GM12878 (cell line): Measurements from ENCODE around the gene MINAR2. TPM values are rescaled to one million over a fixed set of nuclear protein-coding genes. Genes with fewer than 3 reads are reported as not detected.

ENCODE experiments used
- ATAC-seq: fragments of 200-7000 bp; cut with Tn5 transposase; 3 replicates; pipeline ENCODE4 v1.9.1; 2020; ENCODE audit warnings: mild to moderate bottlenecking, moderate library complexity
- BruUV-seq: library from RNA; stranded (reverse); fragments of 400-500 nt; replicated peaks from 2 replicates; lab custom pipeline; 2021; lab: Mats Ljungman, UMichigan
- CTCF ChIA-PET: fragments of 300-600 bp; sonication (Branson Sonifier 250); formaldehyde crosslinking; extraction: SDS; loops from one replicate; lab custom pipeline; 2021; ENCODE audit warnings: inconsistent platforms; lab: Yijun Ruan, JAX
- POLR2A ChIA-PET: fragments of 350-600 bp; formaldehyde crosslinking; extraction: SDS; loops from one replicate; lab custom pipeline; 2021; ENCODE audit warnings: inconsistent platforms; lab: Charles Lee
- RAD21 ChIA-PET: fragments of 300-600 bp; sonication (Branson Sonifier 250); formaldehyde crosslinking; loops from one replicate; lab custom pipeline; 2023; ENCODE audit warnings: antibody characterized with exemption; ENCODE audit not compliant: unreplicated experiment; lab: Charles Lee
- SMC1A ChIA-PET: fragments of 300-600 bp; sonication (Branson Sonifier 250); formaldehyde crosslinking; loops from one replicate; lab custom pipeline; 2023; ENCODE audit not compliant: unreplicated experiment, uncharacterized antibody; lab: Charles Lee
- DNase-seq: peaks from one replicate; pipeline ENCODE4 v3.0.0-alpha.2; 2011; ENCODE audit warnings: low read depth, low spot score
- FAIRE-seq: peaks from 3 replicates; lab custom pipeline; 2011; peaks lifted over from hg19 to GRCh38; lab: Jason Lieb, UNC
- H2AFZ ChIP-seq: 2 replicates; pipeline ENCODE4 v1.6.0; 2011; ENCODE audit warnings: low read depth, low read length, control low read depth; ENCODE audit not compliant: control insufficient read depth
- H3K27ac ChIP-seq: 2 replicates; pipeline ENCODE4 v1.5.1; 2011; ENCODE audit warnings: control low read depth; ENCODE audit not compliant: control insufficient read depth, insufficient read depth
- H3K27me3 ChIP-seq, 2 experiments: replicated peaks in 1 of 2; 2 replicates each; pipeline versions ENCODE4 v1.6.0 to v1.6.1; 2011; ENCODE audit warnings: low read length in 1 of 2; ENCODE audit not compliant: control insufficient read depth in 2 of 2, insufficient read depth in 2 of 2
- H3K36me3 ChIP-seq, 2 experiments: 2 replicates each; pipeline ENCODE4 v1.5.1; 2011; ENCODE audit warnings: low read length in 1 of 2; ENCODE audit not compliant: control insufficient read depth in 2 of 2, insufficient read depth in 2 of 2
- H3K4me1 ChIP-seq: 2 replicates; pipeline ENCODE4 v1.6.1; 2011; ENCODE audit warnings: mild to moderate bottlenecking, low read length, moderate library complexity, mixed read lengths; ENCODE audit not compliant: control insufficient read depth, insufficient read depth
- H3K4me2 ChIP-seq: 2 replicates; pipeline ENCODE4 v1.6.0; 2011; ENCODE audit warnings: control low read depth; ENCODE audit not compliant: control insufficient read depth, insufficient read depth
- H3K4me3 ChIP-seq: fragments of 200-600 bp; sonication (generic); 2 replicates; pipeline ENCODE4 v1.5.1; 2016
- H3K79me2 ChIP-seq: 2 replicates; pipeline ENCODE4 v1.6.0; 2011; ENCODE audit warnings: low read length; ENCODE audit not compliant: control insufficient read depth, insufficient read depth
- H3K9ac ChIP-seq: 2 replicates; pipeline ENCODE4 v1.8.0; 2011; ENCODE audit warnings: low read length, control low read depth, mixed read lengths; ENCODE audit not compliant: control insufficient read depth, insufficient read depth
- H3K9me3 ChIP-seq: replicated peaks from 3 replicates; pipeline ENCODE4 v1.5.1; 2011; ENCODE audit warnings: mild to moderate bottlenecking, low read length; ENCODE audit not compliant: control insufficient read depth, insufficient read depth
- H4K20me1 ChIP-seq: 2 replicates; pipeline ENCODE4 v1.6.0; 2011; ENCODE audit not compliant: control insufficient read depth, insufficient read depth
- BHLHE40 ChIP-seq, 2 experiments: fragments of 450-650 bp in 1 of 2; IDR thresholded peaks; 2 replicates each; pipeline ENCODE4 v1.6.1; 2011 to 2017; ENCODE audit warnings: low read depth in 2 of 2, borderline replicate concordance in 1 of 2, improper control_type of control experiment in 1 of 2, low read length in 1 of 2, mild to moderate bottlenecking in 1 of 2
- BRCA1 ChIP-seq: IDR thresholded peaks from 2 replicates; pipeline ENCODE4 v1.6.1; 2011; ENCODE audit warnings: low read depth, low read length, improper control_type of control experiment
- CBFB ChIP-seq: IDR thresholded peaks from 2 replicates; pipeline ENCODE4 v1.6.1; 2016; ENCODE audit warnings: antibody characterized with exemption, low read depth
- E2F4 ChIP-seq: IDR thresholded peaks from 2 replicates; pipeline ENCODE4 v1.6.1; 2012; ENCODE audit warnings: low read depth, low read length, improper control_type of control experiment
- IRF4 ChIP-seq: IDR thresholded peaks from 2 replicates; pipeline ENCODE4 v1.6.1; 2011; ENCODE audit warnings: low read depth, low read length
- POU2F2 ChIP-seq: IDR thresholded peaks from 3 replicates; pipeline ENCODE4 v1.6.1; 2011; ENCODE audit warnings: low read depth, mild to moderate bottlenecking, low read length, borderline replicate concordance
- RELA ChIP-seq: fragments of 450-650 bp; IDR thresholded peaks from 2 replicates; pipeline ENCODE4 v1.8.0; 2014; ENCODE audit warnings: borderline replicate concordance; ENCODE audit not compliant: partially characterized antibody
- SMAD1 ChIP-seq: fragments of 450-650 bp; IDR thresholded peaks from 2 replicates; pipeline ENCODE4 v1.6.1; 2018; ENCODE audit warnings: mild to moderate bottlenecking, low read depth; ENCODE audit not compliant: partially characterized antibody
- SREBF2 ChIP-seq: IDR thresholded peaks from 2 replicates; pipeline ENCODE4 v1.6.1; 2012; ENCODE audit warnings: mild to moderate bottlenecking, low read length
- SUPT20H ChIP-seq: IDR thresholded peaks from 2 replicates; pipeline ENCODE4 v1.6.1; 2011; ENCODE audit warnings: low read depth, mild to moderate bottlenecking, low read length, moderate library complexity, borderline replicate concordance; ENCODE audit not compliant: control insufficient read depth
- ZNF24 ChIP-seq: fragments of 450-650 bp; IDR thresholded peaks from 2 replicates; pipeline ENCODE4 v1.6.1; 2017; ENCODE audit warnings: antibody characterized with exemption, mild to moderate bottlenecking
- ZNF274 ChIP-seq: IDR thresholded peaks from one replicate; pipeline ENCODE4 v1.8.0; 2011; ENCODE audit not compliant: insufficient read length, insufficient read depth
- WGBS: methylation state at CpG from one replicate; pipeline ENCODE4 v1.1.6; 2016; ENCODE audit warnings: low lambda C conversion rate; ENCODE audit not compliant: insufficient replicate concordance, insufficient coverage; ENCODE audit errors: missing lambda C conversion rate; 5-methylcytosine and 5-hydroxymethylcytosine counted together
- in situ Hi-C: fragments of 300-500 bp; cut with MboI; formaldehyde crosslinking; loops from 9 replicates; pipeline ENCODE4 v1.14.3; 2018; ENCODE audit warnings: mixed read lengths
- intact Hi-C: fragments of 100-400 bp; cut with micrococcal nuclease; formaldehyde crosslinking; loops from one replicate; pipeline ENCODE4 v1.14.2; 2022; ENCODE audit not compliant: unreplicated experiment
- polyA plus RNA-seq, 11 experiments: library from polyadenylated mRNA; depleted of rRNA in 4 of 11; unstranded in 6 of 11; stranded (reverse) in 5 of 11; fragments of >200 nt; fragmentation: Nextera tagmentation in 4 of 11; fragmentation: Illumina TruSeq in 1 of 11; extraction: Ambion mirVana in 4 of 11; extraction: Trizol in 1 of 11; gene quantifications; 1 replicate in 1 of 11; 2 replicates in 10 of 11; pipeline versions ENCODE4 v1.2.1 to v1.2.3, GENCODE V29; 2011 to 2016; ENCODE audit warnings: inconsistent platforms in 2 of 11, missing spikeins in 2 of 11, low read depth in 1 of 11
- total RNA-seq, 4 experiments: library from RNA; depleted of rRNA in 3 of 4; stranded (reverse); fragments of >200 nt in 3 of 4; fragmentation: Illumina TruSeq in 1 of 4; extraction: Trizol in 1 of 4; gene quantifications; 2 replicates each; pipeline versions ENCODE4 v1.2.1 to v1.2.3, GENCODE V29; 2013 to 2021
- TF ChIP-seq, protein P1 (sequence below): IDR thresholded peaks from 2 replicates; pipeline ENCODE4 v1.6.1; 2011; ENCODE audit warnings: low read depth, mild to moderate bottlenecking, low read length, moderate library complexity, borderline replicate concordance; ENCODE audit errors: extremely low read depth
- TF ChIP-seq, protein P2 (sequence below): fragments of 450-650 bp; IDR thresholded peaks from 2 replicates; pipeline ENCODE4 v1.6.1; 2014; ENCODE audit warnings: mild to moderate bottlenecking
- TF ChIP-seq, protein P3 (sequence below): fragments of 450-650 bp; IDR thresholded peaks from 2 replicates; pipeline ENCODE4 v1.6.1; 2017; ENCODE audit warnings: mild to moderate bottlenecking, moderate library complexity

MINAR2 gene
- total and polyA plus RNA-seq, 10 of the 15 experiments (the other 5 are each of a cell fraction or from before 2014, with no cell fraction given), result 0.03 to 0.07 TPM; not detected in 8

- WGBS, result 0% methylated on average over 2 of the region's 2 CpGs
- Histone ChIP-seq H4K20me1 (no peaks in the 10 kb centered on the region), H3K4me1 (no peaks in the 10 kb centered on the region), H3K4me3 (no peak overlapping the region), H3K36me3 (no peaks in the 10 kb centered on the region), H3K27me3 (no peaks in the 10 kb centered on the region), H3K27ac (no peak overlapping the region), H3K79me2 (no peaks in the 10 kb centered on the region), H3K4me2 (no peak overlapping the region), H3K9me3 (no peaks in the 10 kb centered on the region), H3K9ac (no peak overlapping the region), H2AFZ (no peak overlapping the region)
- intact Hi-C loops, result no loop called here
- TF ChIP-seq, protein P1, sequence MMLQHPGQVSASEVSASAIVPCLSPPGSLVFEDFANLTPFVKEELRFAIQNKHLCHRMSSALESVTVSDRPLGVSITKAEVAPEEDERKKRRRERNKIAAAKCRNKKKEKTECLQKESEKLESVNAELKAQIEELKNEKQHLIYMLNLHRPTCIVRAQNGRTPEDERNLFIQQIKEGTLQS, result no peak
- no peak for TF ChIP-seq BHLHE40 (IDR thresholded peaks at IDR 0.05; ENCODE audit: borderline replicate concordance in 1 of 2, low read depth in 2 of 2, low read length in 1 of 2)
- TF ChIP-seq CBFB, result no peak
- TF ChIP-seq E2F4, result no peak
- TF ChIP-seq SUPT20H, result no peak
- no peak for TF ChIP-seq BRCA1
- no peak for TF ChIP-seq ZNF24
- TF ChIP-seq, protein P2, sequence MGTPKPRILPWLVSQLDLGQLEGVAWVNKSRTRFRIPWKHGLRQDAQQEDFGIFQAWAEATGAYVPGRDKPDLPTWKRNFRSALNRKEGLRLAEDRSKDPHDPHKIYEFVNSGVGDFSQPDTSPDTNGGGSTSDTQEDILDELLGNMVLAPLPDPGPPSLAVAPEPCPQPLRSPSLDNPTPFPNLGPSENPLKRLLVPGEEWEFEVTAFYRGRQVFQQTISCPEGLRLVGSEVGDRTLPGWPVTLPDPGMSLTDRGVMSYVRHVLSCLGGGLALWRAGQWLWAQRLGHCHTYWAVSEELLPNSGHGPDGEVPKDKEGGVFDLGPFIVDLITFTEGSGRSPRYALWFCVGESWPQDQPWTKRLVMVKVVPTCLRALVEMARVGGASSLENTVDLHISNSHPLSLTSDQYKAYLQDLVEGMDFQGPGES, result no peak
- TF ChIP-seq, protein P3, sequence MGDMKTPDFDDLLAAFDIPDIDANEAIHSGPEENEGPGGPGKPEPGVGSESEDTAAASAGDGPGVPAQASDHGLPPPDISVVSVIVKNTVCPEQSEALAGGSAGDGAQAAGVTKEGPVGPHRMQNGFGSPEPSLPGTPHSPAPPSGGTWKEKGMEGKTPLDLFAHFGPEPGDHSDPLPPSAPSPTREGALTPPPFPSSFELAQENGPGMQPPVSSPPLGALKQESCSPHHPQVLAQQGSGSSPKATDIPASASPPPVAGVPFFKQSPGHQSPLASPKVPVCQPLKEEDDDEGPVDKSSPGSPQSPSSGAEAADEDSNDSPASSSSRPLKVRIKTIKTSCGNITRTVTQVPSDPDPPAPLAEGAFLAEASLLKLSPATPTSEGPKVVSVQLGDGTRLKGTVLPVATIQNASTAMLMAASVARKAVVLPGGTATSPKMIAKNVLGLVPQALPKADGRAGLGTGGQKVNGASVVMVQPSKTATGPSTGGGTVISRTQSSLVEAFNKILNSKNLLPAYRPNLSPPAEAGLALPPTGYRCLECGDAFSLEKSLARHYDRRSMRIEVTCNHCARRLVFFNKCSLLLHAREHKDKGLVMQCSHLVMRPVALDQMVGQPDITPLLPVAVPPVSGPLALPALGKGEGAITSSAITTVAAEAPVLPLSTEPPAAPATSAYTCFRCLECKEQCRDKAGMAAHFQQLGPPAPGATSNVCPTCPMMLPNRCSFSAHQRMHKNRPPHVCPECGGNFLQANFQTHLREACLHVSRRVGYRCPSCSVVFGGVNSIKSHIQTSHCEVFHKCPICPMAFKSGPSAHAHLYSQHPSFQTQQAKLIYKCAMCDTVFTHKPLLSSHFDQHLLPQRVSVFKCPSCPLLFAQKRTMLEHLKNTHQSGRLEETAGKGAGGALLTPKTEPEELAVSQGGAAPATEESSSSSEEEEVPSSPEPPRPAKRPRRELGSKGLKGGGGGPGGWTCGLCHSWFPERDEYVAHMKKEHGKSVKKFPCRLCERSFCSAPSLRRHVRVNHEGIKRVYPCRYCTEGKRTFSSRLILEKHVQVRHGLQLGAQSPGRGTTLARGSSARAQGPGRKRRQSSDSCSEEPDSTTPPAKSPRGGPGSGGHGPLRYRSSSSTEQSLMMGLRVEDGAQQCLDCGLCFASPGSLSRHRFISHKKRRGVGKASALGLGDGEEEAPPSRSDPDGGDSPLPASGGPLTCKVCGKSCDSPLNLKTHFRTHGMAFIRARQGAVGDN, result no peak
- no peak for TF ChIP-seq ZNF274
- TF ChIP-seq SREBF2, result no peak
- TF ChIP-seq IRF4, result no peak
- no peak for TF ChIP-seq SMAD1
- TF ChIP-seq POU2F2, result no peak
- TF ChIP-seq RELA, result no peak
- ChIA-PET CTCF (no interaction called here), POLR2A (no interaction called here), RAD21 (no interaction called here), SMC1A (interaction anchor here (1.6 kb wide), 1 partner anchor 14 kb away, joined by 3 read pairs; no protein-coding TSS in a partner anchor)
- FAIRE-seq (no peak), DNase-seq (no peak), ATAC-seq (no peak)
- in situ Hi-C loops, result no loop called here
- no TSS peak for BruUV-seq
Measured at GRCh38 chr5:129724222-129724621, 23.7 kb upstream of the MINAR2 start.
